NCI-H82 treated with DMSO at 0.1 percent for 48 hours (cell line): ENCODE measurements around the gene GGT1.
"Not testable (repeated sequence)": the region's sequence is repeated elsewhere in the genome, so short reads cannot be mapped to it uniquely, and the experiment has no call there.

Source experiments
- DNase-seq: peaks from one replicate; lab custom pipeline; 2025; ENCODE audit not compliant: unreplicated experiment; lab: John Stamatoyannopoulos, UW

GGT1 gene

DNA sequence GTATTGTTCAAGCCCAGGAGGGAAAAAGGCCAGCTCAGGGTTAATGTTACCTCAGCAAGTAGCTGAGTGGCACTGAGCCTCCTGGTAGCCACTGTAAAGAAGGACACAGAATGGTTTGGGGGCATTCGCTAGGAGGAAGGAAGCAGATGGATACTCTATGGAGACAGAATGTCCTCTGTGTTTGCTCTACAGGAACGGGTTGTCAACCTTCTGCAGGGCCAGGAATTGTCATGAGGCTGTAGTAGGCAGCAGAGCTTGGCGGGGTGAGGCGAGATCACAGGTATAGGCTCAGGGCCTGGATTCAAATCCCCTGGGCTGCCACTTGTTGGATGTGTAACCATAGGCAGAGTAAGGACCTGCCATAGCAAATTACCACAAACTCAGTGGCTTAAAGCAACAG is 7.1 kb upstream of the GGT1 start:
- no peak for DNase-seq

DNA sequence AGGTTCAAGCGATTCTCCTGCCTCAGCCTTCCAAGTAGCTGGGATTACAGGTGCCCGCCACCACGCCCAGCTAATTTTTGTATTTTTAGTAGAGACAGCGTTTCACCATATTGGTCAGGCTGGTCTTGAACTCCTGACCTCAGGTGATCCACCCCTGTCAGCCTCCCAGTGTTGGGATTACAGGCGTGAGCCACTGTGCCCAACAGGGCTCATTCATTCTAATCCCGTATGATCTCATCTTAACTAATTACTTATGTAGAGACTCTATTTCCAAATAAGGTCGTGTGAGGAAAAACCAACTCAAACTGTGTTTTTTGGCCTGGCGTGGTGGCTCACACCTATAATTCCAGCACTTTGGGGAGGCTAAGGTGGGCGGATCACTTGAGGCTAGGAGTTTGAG is 5.9 kb upstream of the GGT1 start:
- not testable (repeated sequence) for DNase-seq

DNA sequence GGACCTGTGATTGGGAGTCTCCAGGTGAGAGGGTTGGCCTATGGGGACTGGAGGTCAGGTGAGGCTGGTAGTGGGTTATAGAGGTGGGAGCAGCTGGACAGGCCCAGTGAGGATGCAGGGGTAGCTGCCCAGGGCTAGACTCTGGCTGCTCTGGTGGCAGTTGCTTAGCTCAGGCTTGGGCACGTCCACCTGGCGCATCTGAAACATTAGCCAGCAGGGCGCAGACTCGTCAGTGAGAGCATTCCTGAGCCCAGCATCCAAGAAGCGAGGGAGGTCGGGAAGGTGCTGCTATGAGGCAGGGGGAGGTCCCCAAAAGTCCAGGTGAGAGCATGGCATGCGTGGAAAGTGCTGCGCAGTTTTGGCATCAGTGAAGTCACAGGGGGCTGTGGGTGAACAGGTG is 3.5 kb upstream of the GGT1 start:
- no peak for DNase-seq

DNA sequence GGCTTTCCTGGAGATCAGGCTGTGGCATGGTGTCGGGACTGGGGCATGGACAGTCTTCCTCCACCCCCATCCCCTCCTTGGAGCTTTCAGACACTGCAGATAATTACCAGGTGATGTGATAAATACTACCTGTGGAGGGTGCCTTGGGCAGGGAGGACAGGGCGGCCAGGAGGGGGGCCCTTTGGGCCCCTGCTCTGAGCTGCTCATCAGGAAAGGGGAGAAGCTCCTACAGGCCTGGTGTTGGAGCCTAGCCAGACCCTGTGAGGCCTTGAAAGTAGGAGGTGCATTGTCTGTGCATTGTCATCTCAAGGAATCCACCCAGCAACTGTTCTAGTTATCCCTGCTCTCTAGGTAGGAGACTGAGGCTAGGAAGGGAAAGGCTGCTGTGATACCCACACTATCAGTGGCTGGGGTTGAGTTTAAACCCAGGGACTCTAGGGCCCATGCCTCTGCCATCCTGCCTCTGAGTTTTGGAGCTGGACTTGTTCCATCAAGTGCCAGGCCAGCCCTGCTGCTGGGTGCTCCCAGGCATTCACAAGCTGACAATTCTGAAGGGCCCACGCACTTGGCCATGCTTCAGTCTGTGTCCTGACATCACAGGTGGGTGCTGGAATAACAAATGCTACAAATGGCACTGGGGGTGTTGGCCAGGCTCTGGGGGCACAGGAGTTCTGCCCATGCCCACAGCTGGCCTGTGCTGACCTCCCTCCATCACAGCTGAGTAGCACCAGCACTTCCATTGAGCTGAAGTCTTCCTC is 2.9 kb upstream of the GGT1 start:
- not testable (repeated sequence) for DNase-seq

DNA sequence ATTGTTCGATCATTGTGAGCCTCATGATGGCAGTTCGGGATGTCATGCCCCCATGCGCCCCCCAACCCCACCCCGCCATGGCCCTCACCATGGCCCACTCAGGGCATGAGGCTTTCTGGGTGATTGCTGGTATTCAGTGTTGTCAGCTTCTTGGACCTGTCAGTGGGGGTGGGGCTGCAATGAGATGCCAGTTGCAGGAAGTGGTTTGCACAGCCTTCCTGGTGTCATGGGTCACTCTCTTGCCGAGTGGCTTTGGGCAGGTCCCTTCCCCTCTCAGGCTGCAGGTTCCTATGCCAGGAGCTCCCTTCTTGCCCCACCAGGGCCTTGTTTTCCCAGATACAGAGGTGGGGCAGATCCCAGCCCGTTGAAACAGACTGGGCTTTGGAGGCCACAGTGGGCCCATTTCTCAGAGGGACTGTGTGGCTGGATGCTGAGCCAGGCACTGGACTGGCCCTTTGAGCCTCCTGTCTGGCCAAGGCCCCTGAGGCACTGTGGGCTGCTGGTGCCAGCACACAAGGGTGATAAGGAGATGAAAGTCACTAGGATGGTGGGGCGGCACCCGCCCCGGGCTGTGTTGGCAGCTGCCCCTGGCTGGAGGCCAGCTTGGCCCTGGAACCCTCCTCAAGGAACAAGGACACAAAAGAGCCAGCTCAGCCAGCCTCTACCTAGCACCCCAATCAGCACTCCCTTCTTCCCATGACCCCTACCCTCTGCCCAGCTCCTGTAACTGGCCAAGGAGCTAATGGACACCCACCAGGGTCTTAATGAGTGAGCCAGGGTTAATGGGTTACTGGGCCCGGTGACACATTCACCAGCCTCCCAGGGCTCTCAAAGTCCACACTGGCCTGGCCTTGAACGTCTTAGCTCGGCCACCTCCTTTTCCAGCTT is 1.5 kb upstream of the GGT1 start:
- no peak for DNase-seq

DNA sequence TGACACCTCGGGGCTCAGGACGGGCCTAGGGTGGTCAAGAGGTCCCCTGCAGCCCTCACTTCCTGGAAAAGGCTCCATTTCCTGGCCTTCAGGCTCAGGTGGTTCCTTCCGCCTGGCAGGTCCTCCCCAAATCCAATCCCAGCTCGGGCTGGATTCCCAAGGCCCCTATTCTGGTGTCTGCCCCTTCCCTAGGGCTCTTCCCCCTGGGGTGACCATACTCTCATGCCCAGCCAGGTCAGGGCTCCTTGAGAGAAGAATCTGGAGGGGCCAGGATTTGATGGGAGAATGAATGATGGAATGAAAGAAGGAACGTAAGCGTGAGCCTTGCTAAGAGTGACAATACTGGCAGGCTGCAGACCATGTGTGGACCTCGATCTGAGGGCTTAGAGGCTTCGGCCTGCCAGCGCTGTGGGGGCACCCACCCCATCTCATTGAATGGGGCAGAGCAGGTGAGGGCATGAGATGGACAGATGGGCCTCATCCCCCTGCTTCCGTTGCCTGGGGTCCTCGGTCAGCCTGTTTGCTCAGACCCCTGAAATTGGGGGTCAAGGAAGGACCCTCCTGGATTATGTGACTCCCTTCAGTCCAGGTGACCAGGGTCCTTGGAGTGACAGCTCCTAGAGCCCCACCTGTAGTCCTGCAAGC is 766 bp upstream of the GGT1 start:
- not testable (repeated sequence) for DNase-seq

DNA sequence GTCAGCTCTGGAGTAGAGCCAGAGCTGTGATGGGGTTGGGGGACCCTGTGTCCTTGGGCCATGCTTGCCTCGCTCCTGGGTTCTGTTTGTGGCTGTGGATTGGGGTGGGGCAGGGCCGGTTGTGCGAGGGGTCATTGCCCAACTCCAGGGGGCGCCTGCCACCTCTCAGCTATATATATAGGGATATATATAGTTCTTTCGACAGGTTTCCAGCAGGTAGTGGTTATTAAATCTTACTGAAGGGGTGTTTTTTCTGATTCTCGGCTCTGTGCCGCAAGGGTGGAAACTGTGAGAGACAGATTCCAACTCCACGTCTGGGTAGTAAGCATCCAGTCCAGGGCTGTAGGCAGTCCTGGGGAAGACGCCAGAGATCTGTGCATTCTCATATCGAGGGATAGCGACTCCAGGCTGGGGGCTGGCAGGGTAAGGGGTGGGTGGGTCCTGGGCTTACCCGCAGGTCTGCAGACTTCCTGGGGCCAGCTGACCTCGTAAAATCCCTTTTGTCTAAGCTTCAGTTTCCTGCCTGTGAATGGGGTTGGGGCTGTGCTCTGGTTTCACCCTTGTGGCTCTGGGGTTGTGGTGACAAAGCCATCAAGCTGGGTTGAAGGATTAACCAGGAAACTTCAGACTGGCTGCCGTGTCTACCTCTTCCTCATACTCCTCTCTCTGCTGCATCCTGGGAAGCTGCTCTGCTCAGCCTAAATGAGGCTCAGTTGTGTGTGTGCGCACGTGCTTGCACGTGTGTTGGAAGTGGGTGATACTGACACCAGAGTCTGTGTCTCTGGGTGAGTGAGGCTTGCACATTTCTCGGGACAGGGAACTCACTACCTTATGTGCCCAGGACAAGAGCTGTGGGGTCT is 1.0 kb downstream of the GGT1 start:
- not testable (repeated sequence) for DNase-seq

DNA sequence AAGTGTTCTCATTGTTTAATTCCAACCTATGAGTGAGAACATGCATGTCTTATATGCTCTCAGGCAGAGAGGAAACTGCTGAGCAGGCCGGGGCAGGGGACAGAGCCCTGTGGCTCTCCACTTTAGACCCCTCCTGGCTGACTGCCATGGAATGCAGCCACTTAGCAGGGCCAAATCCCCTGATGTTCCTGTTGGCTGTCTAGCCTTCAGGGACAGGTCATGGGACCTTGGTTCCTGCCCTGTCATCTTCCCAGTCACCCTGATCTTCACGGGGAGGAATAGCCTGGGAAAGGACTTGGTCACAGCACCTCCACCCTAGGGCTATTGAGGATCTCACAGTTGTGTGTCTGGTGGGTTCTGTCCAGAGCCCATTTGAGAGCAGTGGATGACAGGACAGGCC is 3.3 kb downstream of the GGT1 start:
- not testable (repeated sequence) for DNase-seq

DNA sequence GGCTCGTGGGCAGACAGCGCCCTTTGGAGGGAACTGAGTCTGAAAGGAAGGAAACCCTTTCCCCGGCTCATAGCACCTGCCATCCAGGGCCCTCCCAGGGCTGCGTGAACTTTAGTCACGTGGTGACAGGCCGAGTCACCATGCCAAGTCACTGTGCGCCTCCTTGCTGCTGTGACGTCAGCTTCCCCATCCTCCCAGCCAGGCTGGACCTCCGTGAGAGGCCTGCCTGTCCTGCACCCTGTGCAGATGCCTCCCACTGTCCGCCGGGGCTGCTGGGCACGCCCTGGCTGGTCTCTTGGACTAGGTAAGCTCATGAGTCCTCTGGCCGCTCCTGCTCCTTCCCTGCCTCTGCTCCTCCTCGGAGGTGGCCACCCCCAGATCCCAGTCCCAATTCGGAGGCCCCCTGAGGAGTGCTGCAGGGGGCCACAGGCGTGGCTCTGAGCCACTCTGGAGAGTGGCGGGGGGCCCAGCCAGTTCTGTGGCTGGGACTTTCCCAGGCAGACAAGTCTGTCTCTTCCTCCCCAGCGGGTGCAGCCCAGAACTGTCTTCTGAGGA is 4.5 kb downstream of the GGT1 start:
- DNase-seq: not testable (repeated sequence)

DNA sequence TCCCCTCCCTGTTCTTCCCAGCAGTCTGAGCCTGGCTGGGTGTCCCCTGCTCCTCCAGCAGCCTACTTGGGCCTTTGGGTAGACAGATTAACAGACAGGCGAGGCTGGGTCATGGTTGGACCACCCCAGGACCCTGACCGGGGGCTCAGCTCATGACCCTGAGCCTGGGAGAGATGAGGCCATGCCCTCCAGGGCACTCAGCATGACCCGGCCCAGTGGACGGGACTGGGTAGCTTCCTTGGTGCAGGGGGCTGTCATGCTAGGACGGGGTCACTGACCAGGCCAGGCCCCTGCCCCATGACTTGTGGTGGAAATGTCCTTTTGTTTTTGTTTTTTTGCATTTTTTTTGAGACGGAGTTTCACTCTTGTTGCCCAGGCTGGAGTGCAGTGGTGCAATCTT is 5.3 kb downstream of the GGT1 start:
- not testable (repeated sequence) for DNase-seq

DNA sequence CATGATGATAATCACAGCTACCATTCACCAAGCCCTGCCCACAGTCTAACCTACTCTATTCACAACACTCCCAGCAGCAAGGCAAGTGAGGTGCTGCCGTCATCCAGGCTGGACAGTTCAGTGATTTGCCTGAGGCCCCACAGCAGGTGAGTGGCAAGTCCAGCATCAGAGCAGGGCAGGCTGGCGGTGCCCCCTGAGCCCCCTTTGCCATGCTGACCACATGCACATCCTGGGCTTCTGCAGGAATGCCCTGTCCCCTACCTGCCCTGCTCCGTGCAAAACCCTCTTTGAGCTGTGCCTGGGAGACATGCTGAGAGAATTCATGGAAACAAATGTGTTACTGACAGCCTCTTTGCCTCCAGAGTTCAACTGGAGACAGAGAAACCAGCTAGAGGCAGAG is 6.9 kb downstream of the GGT1 start:
- DNase-seq: not testable (repeated sequence)

DNA sequence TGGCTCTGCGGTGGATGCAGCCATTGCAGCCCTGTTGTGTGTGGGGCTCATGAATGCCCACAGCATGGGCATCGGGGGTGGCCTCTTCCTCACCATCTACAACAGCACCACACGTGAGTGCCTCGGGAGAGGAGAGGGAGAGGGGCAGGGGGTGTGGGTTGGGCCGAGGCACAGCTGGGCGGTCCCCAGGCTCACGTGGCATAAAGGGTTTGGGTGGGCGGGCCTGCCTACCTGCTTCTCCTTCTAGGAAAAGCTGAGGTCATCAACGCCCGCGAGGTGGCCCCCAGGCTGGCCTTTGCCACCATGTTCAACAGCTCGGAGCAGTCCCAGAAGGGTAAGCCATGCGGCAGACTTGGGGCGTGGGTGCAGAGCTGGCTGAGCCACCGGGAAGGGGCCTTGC is 11.8 kb downstream of the GGT1 start:
- DNase-seq: not testable (repeated sequence)

DNA sequence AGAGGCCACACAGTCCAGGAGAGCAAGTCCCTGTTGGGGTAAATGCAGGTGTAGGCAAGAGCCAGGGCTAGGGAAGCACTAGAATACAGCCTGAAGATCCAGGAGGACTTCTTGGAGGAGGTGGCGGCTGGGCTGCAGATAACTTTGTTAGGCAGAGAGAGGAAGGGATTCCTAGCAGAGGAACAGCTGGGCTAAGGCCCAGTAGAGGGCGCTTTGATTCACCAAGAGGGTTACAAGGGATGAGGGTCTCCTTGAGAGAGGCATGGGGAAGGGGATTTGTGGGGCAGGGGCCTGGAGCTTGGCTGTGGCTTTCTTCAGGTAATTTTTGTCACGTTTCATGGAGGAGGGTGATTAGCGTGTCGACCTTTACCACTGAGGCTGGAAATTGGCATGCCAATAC is 18.3 kb downstream of the GGT1 start:
- not testable (repeated sequence) for DNase-seq

DNA sequence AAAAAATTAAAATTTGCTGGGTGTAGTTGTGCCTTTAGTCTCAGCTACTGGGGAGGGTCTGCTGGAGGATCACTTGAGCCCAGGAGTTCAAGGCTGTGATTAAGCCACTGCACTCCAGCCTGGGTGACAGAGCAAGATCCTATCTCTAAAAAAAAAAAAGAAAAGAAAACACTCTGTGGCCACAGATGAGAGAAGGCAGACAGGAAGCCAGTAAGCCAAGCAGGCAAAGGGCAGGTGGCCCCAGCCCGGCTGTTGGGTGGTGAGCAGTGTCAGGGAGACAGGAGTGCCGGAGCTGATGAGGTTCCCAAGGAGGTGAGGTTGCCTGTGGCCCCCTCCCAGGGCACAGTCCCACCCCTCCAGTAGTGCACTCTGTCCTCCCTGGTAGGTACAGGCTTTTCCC is 19.6 kb downstream of the GGT1 start:
- not testable (repeated sequence) for DNase-seq

DNA sequence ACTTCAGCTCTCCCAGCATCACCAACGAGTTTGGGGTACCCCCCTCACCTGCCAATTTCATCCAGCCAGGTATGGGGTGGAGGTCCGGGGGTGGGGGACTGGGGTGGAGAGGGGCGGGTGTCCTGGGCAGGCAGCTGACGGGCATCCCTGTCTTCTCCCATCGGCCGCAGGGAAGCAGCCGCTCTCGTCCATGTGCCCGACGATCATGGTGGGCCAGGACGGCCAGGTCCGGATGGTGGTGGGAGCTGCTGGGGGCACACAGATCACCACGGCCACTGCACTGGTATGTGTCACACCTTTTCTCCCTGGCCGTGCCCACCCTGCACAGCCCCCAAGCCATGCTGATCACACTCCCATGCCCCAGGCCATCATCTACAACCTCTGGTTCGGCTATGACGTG is 24.9 kb downstream of the GGT1 start:
- DNase-seq: not testable (repeated sequence)

DNA sequence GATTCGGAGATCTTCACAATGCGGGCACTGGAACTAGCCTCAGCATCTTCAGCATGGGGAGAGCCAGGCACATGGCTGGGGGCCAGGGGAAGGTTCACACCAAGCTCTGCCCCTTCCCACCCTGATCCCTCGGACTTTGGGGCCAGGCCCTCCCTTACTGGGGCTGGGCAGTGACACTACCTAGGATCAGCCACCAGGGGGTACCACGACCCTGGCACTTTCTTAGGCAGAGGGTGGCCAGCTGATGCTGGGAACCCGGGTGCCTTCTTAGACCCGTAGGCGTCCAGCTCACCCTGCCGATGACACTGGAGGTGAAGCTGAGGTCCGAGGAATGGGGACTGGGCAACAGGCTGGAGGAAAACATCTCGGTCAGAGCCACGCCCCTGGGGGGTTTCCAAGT is 26.1 kb downstream of the GGT1 start:
- not testable (repeated sequence) for DNase-seq

DNA sequence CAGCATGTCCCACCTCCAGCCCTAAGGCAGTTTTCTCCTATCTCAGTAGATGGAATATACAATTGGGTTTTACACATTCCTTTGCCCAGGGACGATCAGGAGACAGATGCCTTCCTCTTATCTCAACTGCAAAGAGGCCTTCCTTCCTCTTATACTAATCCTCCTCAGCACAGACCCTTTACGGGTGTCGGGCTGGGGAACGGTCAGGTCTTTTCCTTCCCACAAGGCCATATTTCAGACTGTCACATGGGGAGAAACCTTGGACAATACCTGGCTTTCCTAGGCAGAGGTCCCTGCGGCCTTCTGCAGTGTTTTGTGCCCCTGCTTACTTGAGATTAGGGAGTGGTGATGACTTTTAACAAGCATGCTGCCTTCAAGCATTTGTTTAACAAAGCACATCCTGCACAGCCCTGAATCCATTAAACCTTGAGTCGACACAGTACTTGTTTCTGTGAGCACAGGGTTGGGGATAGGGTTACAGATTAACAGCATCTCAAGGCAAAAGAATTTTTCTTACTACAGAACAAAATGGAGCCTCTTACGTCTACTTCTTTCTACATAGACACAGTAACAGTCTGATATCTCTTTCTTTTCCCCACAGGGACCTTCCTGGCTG is 27.9 kb downstream of the GGT1 start:
- not testable (repeated sequence) for DNase-seq

DNA sequence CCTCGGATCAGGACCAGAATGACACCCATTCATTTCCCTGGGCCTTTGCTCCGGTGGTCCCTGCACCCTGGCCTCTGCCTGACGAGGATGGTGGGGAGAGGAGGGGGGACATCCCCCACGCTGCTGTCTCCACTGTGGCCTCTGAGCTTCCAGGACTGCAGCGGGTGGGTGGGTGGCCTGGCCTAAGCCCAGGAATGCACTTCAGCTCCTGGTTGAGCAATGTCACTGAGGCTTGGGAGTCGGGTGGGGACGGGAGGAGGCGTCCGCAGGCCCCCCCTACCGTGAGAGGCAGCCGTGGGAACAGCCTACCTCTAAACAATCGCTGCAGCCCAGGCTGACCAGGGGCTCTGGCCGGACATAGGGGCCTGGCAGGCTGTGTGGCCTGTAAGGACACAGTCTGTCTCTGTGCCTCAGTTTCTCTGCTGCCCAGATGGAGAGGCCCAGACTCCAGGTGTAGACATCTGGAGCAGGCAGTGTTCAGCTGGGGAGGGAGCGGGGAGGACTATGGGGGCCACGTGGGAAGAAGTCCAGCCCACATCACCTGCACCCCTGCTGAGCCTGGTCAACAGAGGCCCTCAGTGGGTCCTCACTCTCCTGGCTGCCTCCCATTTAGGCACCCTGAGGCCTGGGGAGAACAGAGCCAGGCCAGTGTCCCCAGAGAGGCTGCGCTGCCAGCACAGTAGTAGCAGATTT is 28.6 kb downstream of the GGT1 start:
- DNase-seq: not testable (repeated sequence)

DNA sequence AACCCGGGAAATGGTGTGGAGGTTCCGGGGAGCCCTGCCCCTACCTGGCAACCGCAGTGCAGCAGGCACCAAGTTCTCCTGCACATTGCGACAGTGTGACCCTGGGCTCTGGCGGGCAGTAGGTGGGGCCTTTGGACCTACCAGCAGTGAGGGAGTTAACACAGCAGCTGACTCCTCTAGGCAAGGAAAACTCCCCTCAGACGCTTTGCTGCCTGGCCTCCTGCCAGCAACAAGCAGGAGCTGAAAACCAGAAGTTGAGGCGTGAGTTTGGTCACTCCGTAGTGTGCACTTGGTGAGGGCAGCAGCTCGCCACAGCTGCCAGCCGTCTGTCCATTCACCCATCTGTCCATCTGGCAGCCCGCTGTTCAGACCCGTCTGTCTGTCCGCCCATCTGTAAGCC is 29.6 kb downstream of the GGT1 start:
- DNase-seq: not testable (repeated sequence)
